NT2/D1 (cell line): Measurements from ENCODE around the gene COIL.

Experiments used
- SUZ12 ChIP-seq: IDR thresholded peaks from 2 replicates; pipeline ENCODE4 v1.6.1; 2011; ENCODE audit not compliant: insufficient read length, insufficient read depth; ENCODE audit errors: extremely low read depth
- YY1 ChIP-seq: IDR thresholded peaks from 2 replicates; pipeline ENCODE4 v1.6.1; 2011; ENCODE audit not compliant: insufficient read length, insufficient read depth
- ZNF274 ChIP-seq: IDR thresholded peaks from 2 replicates; pipeline ENCODE4 v1.6.1; 2011; ENCODE audit warnings: mild to moderate bottlenecking, low read depth, low read length

DNA sequence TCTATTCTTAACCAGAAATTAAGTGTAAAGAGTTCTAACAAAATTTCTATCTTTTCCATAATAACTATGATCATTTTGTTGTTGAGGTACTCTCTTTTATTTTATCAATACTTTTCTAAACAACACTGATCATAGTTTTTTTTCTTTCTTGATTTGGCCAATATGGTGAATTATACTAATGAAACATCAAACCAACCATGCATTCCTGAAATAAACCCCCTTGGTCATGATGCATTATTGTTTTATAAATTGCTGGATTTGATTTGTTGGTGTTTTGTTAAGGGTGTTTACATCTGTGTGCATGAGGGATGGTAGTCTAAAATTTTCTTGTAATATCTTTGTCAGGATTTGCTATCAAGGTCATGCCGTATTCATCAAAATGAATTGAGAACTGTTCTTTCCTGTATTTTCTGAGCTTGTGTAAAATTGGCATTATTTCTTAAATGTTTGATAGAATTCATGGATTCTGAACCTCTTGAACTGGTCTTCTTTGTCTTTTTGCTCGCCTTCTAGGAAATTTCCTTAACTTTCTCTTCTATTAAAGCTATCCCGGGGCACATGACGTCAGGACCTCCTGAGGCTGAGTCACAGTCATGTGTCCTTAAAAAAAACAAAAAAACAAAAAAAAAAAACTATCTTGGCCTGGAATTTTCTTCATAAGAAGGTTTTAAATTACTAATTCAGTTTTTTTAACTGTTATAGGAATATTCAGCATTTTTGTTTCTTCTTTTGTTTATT, 43.1 kb downstream of the COIL start:
- no peak for TF ChIP-seq YY1
- TF ChIP-seq ZNF274, result no peak
- TF ChIP-seq SUZ12, result no peak
